Lower leg skin (tissue), 4 donors: ENCODE measurements around the gene UQCRQ. TPM values are rescaled to one million over a fixed set of nuclear protein-coding genes. Genes with fewer than 3 reads are reported as not detected.

Source experiments
- DNase-seq, 2 donors: peaks; one replicate each; pipeline ENCODE4 v3.0.0-alpha.2; 2019; ENCODE audit warnings: low spot score in 2 of 2
- H3K4me3 ChIP-seq: fragments of 200-600 bp; sonication (generic); 2 replicates; pipeline ENCODE4 v1.5.1; 2017; ENCODE audit warnings: mild to moderate bottlenecking, low read depth; ENCODE audit not compliant: poor library complexity, severe bottlenecking
- CTCF ChIP-seq, 3 donors: fragments of 450-650 bp; IDR thresholded peaks; one replicate each; pipeline ENCODE4 v1.5.1; 2016; ENCODE audit warnings: antibody characterized with exemption in 3 of 3, mild to moderate bottlenecking in 3 of 3, moderate library complexity in 2 of 3
- POLR2A ChIP-seq, 2 donors: fragments of 450-650 bp; IDR thresholded peaks; one replicate each; pipeline ENCODE4 v1.6.1; 2016 to 2017; ENCODE audit warnings: antibody characterized with exemption in 2 of 2, mild to moderate bottlenecking in 1 of 2, moderate library complexity in 1 of 2
- WGBS, 2 donors: methylation state at CpG; one replicate each; pipeline ENCODE4 v1.1.5; 2018; 5-methylcytosine and 5-hydroxymethylcytosine counted together
- intact Hi-C: fragments of 100-400 bp; cut with DNase I; formaldehyde crosslinking; loops from one replicate; pipeline ENCODE4 v1.15.0; 2023; ENCODE audit warnings: low total_unique reads
- total RNA-seq, 4 donors: library from RNA; depleted of rRNA; stranded (reverse); fragments of >200 nt; gene quantifications; one replicate each; pipeline ENCODE4 v1.1.0, GENCODE V29; 2016

Gene UQCRQ
- total RNA-seq, 4 donors from 2014 or later, result 56.0 to 122 (median 88.0) TPM

- WGBS, 2 donors, result 86 to 92% methylated on average over 3 of the region's 3 CpGs
- no peak for TF ChIP-seq POLR2A (IDR thresholded peaks at IDR 0.05)
- no peak for TF ChIP-seq CTCF (IDR thresholded peaks at IDR 0.05)
Observed at GRCh38 chr5:132873930-132874271, 7.5 kb downstream of the UQCRQ start.

GRCh38 chr5:132876020-132876759 lies 9.7 kb downstream of the UQCRQ start:
- no peak for DNase-seq
- TF ChIP-seq POLR2A (IDR thresholded peaks at IDR 0.05) (no peak), CTCF (IDR thresholded peaks at IDR 0.05) (no peak)
- 83 to 97% methylated on average over 1 of the region's 1 CpG for WGBS, 2 donors
- intact Hi-C loops, result no loop called here
- H3K4me3 ChIP-seq, result no peak overlapping the region

More at GRCh38 chr5:132873930-132874271, 7.5 kb downstream of the UQCRQ start:
- intact Hi-C loops, result no loop called here
- H3K4me3 ChIP-seq, result no peak overlapping the region
- DNase-seq, result no peak

GRCh38 chr5:132877466-132877865 lies 11.0 kb downstream of the UQCRQ start:
- no peak for TF ChIP-seq CTCF (IDR thresholded peaks at IDR 0.05)
- TF ChIP-seq POLR2A (IDR thresholded peaks at IDR 0.05), result no peak
- intact Hi-C loops, result no loop called here
- WGBS, 2 donors, result 68 to 76% methylated on average over 2 of the region's 2 CpGs
- no peak for DNase-seq
- no peak overlapping the region for H3K4me3 ChIP-seq

- intact Hi-C loops, result no loop called here
- 63 to 74% methylated on average over 3 of the region's 3 CpGs for WGBS, 2 donors
- TF ChIP-seq CTCF (IDR thresholded peaks at IDR 0.05) (no peak), POLR2A (IDR thresholded peaks at IDR 0.05) (no peak)
- no peak for DNase-seq
- H3K4me3 ChIP-seq, result no peak overlapping the region
Observed at GRCh38 chr5:132877938-132878337, 11.5 kb downstream of the UQCRQ start.

GRCh38 chr5:132883261-132883834 lies 16.9 kb downstream of the UQCRQ start:
- no peak for TF ChIP-seq CTCF (IDR thresholded peaks at IDR 0.05)
- TF ChIP-seq POLR2A (IDR thresholded peaks at IDR 0.05), result no peak
- 27 to 29% methylated on average over 2 of the region's 2 CpGs for WGBS, 2 donors
- no peak overlapping the region for H3K4me3 ChIP-seq
- intact Hi-C loops, result no loop called here
- peak in 1 of 2 donors; percentile 39 for DNase-seq
